Ovary (tissue), 9 donors: ENCODE measurements around the gene IL1RAPL1. TPM values are rescaled to one million over a fixed set of nuclear protein-coding genes. Genes with fewer than 3 reads are reported as not detected.

Experiments
- DNase-seq, 5 donors: peaks; one replicate each; pipeline ENCODE4 v3.0.0-alpha.2; 2019 to 2020
- H3K27ac ChIP-seq, 2 donors: fragments of 200-600 bp; one replicate each; pipeline versions ENCODE4 v1.5.1 to v1.8.0; 2019 to 2022
- H3K27me3 ChIP-seq: fragments of 200-600 bp; one replicate; pipeline ENCODE4 v1.8.0; 2022
- H3K36me3 ChIP-seq: fragments of 200-600 bp; sonication (generic); one replicate; pipeline ENCODE4 v1.5.1; 2019
- H3K4me1 ChIP-seq: one replicate; pipeline ENCODE4 v1.8.1; 2013; ENCODE audit warnings: mild to moderate bottlenecking, moderate library complexity; ENCODE audit not compliant: insufficient read depth
- H3K4me3 ChIP-seq: fragments of 200-600 bp; sonication (generic); one replicate; pipeline ENCODE4 v1.5.1; 2017
- H3K9me3 ChIP-seq, 2 donors: fragments of 200-600 bp in 1 of 2; sonication (generic) in 1 of 2; one replicate each; pipeline versions ENCODE4 v1.5.1 to v1.8.1; 2013 to 2019; ENCODE audit warnings: mild to moderate bottlenecking in 1 of 2, moderate library complexity in 1 of 2
- EP300 ChIP-seq: sonication (generic); formaldehyde crosslinking; IDR thresholded peaks from one replicate; pipeline ENCODE4 v1.6.1; 2017; ENCODE audit warnings: antibody characterized with exemption
- POLR2A ChIP-seq: fragments of 450-650 bp; IDR thresholded peaks from one replicate; pipeline ENCODE4 v1.6.1; 2017; ENCODE audit warnings: antibody characterized with exemption, mild to moderate bottlenecking, moderate library complexity
- WGBS, 3 donors: extraction: QIAGEN DNeasy Blood & Tissue Kit in 1 of 3; methylation state at CpG; one replicate each; pipeline versions ENCODE4 v1.1.5 to v1.1.7; 2013 to 2017; 5-methylcytosine and 5-hydroxymethylcytosine counted together
- intact Hi-C, 4 donors: fragments of 100-400 bp; cut with DNase I; formaldehyde crosslinking; loops; one replicate each; pipeline versions ENCODE4 v1.11.0 to v1.15.1; 2022 to 2023
- polyA plus RNA-seq, 2 donors: library from polyadenylated mRNA; stranded (reverse); fragments of 200-250 nt in 1 of 2; fragments of 350-450 nt in 1 of 2; fragmentation: Illumina TruSeq in 1 of 2; extraction: RNeasy Lipid Tissue Mini Kit (QIAGEN cat#74804) in 1 of 2; gene quantifications; one replicate each; pipeline ENCODE4 v1.2.3, GENCODE V29; 2013 to 2014
- total RNA-seq, 7 donors: library from RNA; depleted of rRNA in 2 of 7; stranded (reverse); fragments of >200 nt in 2 of 7; fragmentation: NEBNext Ultra II Directional in 3 of 7; extraction: Animal tissue kit (Norgen Biotek cat#: 25700) in 3 of 7; gene quantifications; one replicate each; pipeline versions ENCODE4 v1.1.0 to v1.2.4, GENCODE V29; 2016 to 2023
- TF ChIP-seq, protein P1 (sequence below), 3 donors: fragments of 450-650 bp in 2 of 3; fragments of 200-600 bp in 1 of 3; IDR thresholded peaks; one replicate each; pipeline versions ENCODE4 v1.5.1 to v1.8.0; 2016 to 2022; ENCODE audit warnings: antibody characterized with exemption in 3 of 3, mild to moderate bottlenecking in 1 of 3
- donor health status: DM: no; HTN: no; CAD: no; lungs with moderate emphysema.
- donor health status: DM: no; HTN: no; CAD: no.
- donor health status: Bipolar disorder and iron deficiency.
- donor health status: DM: yes; HTN: yes; CAD: no.
- donor health status: DM: no; HTN: no; CAD: no.
- donor health status: DM: yes; HTN: yes; CAD: no.

Gene IL1RAPL1
- total and polyA plus RNA-seq, 9 donors, result 0.23 to 1.3 (median 0.61) TPM

DNA sequence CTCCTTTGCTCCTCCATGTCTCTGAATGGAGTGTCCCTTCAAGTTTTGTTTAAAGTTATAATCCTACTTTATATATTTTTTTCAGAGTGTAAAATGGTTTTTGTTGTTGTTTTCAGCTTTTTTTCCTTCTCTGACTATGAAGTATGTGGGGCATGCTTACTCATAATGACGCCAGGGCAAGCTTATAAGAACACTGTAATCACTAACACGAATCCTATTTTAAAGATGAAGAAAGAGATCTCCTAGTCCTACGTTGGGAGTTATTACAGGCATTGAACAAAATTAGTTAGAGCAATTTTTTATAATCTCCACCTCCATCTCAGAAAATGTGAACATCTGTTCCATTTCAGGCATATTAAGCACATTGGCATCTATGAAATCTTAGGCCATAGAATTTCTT lies 1360.0 kb downstream of the IL1RAPL1 start:
- intact Hi-C loops, result no loop called here
- H3K4me3 ChIP-seq, result no peak overlapping the region
- H3K4me1 ChIP-seq, result no peaks in the 10 kb centered on the region
- DNase-seq, result no peak
- no peak overlapping the region for H3K27ac ChIP-seq
- no peaks in the 10 kb centered on the region for H3K27me3 ChIP-seq
- no peaks in the 10 kb centered on the region for H3K36me3 ChIP-seq
- TF ChIP-seq POLR2A (no peak), EP300 (no peak)
- TF ChIP-seq, protein P1, sequence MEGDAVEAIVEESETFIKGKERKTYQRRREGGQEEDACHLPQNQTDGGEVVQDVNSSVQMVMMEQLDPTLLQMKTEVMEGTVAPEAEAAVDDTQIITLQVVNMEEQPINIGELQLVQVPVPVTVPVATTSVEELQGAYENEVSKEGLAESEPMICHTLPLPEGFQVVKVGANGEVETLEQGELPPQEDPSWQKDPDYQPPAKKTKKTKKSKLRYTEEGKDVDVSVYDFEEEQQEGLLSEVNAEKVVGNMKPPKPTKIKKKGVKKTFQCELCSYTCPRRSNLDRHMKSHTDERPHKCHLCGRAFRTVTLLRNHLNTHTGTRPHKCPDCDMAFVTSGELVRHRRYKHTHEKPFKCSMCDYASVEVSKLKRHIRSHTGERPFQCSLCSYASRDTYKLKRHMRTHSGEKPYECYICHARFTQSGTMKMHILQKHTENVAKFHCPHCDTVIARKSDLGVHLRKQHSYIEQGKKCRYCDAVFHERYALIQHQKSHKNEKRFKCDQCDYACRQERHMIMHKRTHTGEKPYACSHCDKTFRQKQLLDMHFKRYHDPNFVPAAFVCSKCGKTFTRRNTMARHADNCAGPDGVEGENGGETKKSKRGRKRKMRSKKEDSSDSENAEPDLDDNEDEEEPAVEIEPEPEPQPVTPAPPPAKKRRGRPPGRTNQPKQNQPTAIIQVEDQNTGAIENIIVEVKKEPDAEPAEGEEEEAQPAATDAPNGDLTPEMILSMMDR (IDR thresholded peaks at IDR 0.05), result no peak
- H3K9me3 ChIP-seq, result no peaks in the 10 kb centered on the region
- WGBS, 3 donors, result 54 to 61% (median 55%) methylated on average over 3 of the region's 3 CpGs

DNA sequence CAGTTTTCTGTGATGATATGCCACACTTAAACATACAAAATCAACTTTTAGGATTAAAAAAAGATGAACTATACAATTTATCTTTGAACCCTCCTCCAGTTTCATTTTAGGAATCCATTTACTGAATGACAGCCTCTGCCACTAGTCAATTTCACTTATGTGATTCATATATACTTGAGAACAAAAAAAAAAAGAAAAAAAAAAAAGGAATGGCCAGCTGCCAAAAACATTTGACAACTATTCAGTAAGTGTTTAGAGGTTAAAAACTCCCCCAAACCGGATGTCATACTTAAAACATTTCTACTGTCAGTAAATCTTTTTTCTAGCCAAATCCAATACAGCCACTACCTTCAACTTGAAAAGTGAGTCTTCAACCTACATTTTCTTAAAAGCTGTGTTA lies 1361.4 kb downstream of the IL1RAPL1 start:
- no peak for DNase-seq
- no peak overlapping the region for H3K27ac ChIP-seq
- no peak overlapping the region for H3K4me3 ChIP-seq
- no peaks in the 10 kb centered on the region for H3K4me1 ChIP-seq
- no peaks in the 10 kb centered on the region for H3K27me3 ChIP-seq
- WGBS, 3 donors, result 6 to 14% (median 10%) methylated on average over 1 of the region's 1 CpG
- no peaks in the 10 kb centered on the region for H3K9me3 ChIP-seq
- no peak for TF ChIP-seq EP300
- TF ChIP-seq, protein P1 (IDR thresholded peaks at IDR 0.05), result no peak
- no peak for TF ChIP-seq POLR2A
- intact Hi-C loops, result no loop called here
- H3K36me3 ChIP-seq, result no peaks in the 10 kb centered on the region

DNA sequence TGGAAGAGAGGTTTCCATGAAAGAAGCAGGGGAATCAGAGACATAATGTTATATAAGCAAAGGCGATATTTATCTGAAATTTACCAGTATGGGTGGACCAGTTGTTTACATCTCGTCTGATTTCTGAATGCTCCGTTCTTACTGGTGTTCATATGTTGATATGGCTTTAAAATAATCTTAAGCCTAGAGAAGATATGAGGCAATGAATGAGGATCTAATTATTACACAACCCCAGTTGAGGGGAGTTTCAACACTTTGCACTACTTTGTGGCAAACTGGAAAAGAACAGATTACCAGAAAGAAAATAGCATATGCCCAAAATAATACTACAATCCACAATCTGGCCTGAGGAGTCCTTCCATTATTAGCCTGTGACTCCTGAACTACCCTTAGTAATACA lies 1364.8 kb downstream of the IL1RAPL1 start:
- H3K4me1 ChIP-seq, result no peaks in the 10 kb centered on the region
- H3K27me3 ChIP-seq, result no peaks in the 10 kb centered on the region
- no peak overlapping the region for H3K27ac ChIP-seq
- no peaks in the 10 kb centered on the region for H3K9me3 ChIP-seq
- TF ChIP-seq POLR2A (no peak), EP300 (no peak)
- TF ChIP-seq, protein P1 (IDR thresholded peaks at IDR 0.05), result no peak
- intact Hi-C loops, result no loop called here
- no peak overlapping the region for H3K4me3 ChIP-seq
- 74 to 80% (median 74%) methylated on average over 3 of the region's 3 CpGs for WGBS, 3 donors
- no peaks in the 10 kb centered on the region for H3K36me3 ChIP-seq
- DNase-seq, result no peak

DNA sequence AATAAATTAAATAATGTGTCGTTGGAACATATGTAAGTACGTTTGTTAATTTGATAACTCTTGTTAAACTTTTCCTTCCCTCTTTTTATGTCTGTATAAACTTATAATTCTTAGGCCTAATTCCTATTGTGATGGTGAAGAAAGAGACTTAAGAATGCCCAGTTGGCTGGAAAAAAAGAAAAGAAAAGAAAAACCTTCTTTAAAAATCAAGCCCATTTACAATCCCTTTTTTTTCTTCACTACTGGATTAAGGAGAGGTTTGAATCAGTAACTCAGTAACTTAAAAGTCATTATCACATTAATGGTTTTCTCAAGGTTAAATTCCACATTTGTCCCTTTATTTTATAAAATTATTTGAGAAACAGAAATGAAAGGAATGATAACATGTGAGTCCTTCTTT lies 1374.8 kb downstream of the IL1RAPL1 start:
- DNase-seq, result no peak
- Histone ChIP-seq H3K9me3 (no peaks in the 10 kb centered on the region), H3K36me3 (no peaks in the 10 kb centered on the region), H3K27me3 (no peaks in the 10 kb centered on the region), H3K4me3 (no peak overlapping the region), H3K27ac (no peak overlapping the region), H3K4me1 (no peaks in the 10 kb centered on the region)
- intact Hi-C loops, result no loop called here
- 33 to 46% (median 37%) methylated on average over 2 of the region's 2 CpGs for WGBS, 3 donors
- TF ChIP-seq EP300 (no peak), POLR2A (no peak)
- TF ChIP-seq, protein P1 (IDR thresholded peaks at IDR 0.05), result no peak

DNA sequence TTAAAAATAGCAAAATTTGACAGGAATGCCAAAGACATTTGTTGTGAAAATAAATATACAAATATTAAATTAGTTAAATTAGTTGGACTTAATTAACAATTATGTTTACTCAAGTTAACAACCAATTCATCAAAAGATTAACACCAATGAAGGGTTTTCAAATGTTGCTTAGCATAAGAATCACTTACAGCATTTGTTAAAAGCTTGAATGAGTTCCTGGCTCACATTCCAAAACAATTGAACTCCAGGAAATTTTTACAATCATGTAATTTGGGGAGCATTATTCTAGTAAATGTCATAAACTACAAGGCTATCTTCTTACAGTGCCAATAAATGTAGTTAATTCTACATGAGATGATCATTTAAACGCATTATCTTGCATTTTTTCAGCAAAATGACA lies 1378.4 kb downstream of the IL1RAPL1 start:
- no peaks in the 10 kb centered on the region for H3K27me3 ChIP-seq
- H3K9me3 ChIP-seq, result no peaks in the 10 kb centered on the region
- no peaks in the 10 kb centered on the region for H3K36me3 ChIP-seq
- intact Hi-C loops, result no loop called here
- TF ChIP-seq POLR2A (no peak), EP300 (no peak)
- TF ChIP-seq, protein P1 (IDR thresholded peaks at IDR 0.05), result no peak
- DNase-seq, result no peak
- H3K27ac ChIP-seq, result no peak overlapping the region
- H3K4me1 ChIP-seq, result no peaks in the 10 kb centered on the region
- no peak overlapping the region for H3K4me3 ChIP-seq
- 49 to 58% (median 52%) methylated on average over 1 of the region's 1 CpG for WGBS, 3 donors
